A549 (cell line): ENCODE results near the gene SLC24A3. TPM values are rescaled to one million over a fixed set of nuclear protein-coding genes. Genes with fewer than 3 reads are reported as not detected.

ENCODE experiments used
- ATAC-seq, 2 experiments: fragments of 200-7000 bp in 1 of 2; fragments of >200 bp in 1 of 2; cut with Nextera tagmentation in 1 of 2; cut with Tn5 transposase in 1 of 2; 3 replicates each; pipeline versions ENCODE4 v1.8.0 to v1.9.1; 2018 to 2020; ENCODE audit warnings: mild to moderate bottlenecking in 1 of 2, moderate library complexity in 1 of 2
- CTCF ChIA-PET: fragments of 300-600 bp; sonication (Branson Sonifier 250); formaldehyde crosslinking; extraction: SDS; loops from one replicate; lab custom pipeline; 2021; ENCODE audit warnings: antibody characterized with exemption, inconsistent platforms; lab: Yijun Ruan, JAX
- POLR2A ChIA-PET: fragments of 350-600 bp; formaldehyde crosslinking; extraction: SDS; loops from one replicate; lab custom pipeline; 2021; ENCODE audit warnings: antibody characterized with exemption, inconsistent platforms; lab: Yijun Ruan, JAX
- DNase-seq, 2 experiments: peaks; one replicate each; pipeline versions ENCODE4 v3.0.0 to v3.0.0-alpha.2; 2011 to 2016; ENCODE audit warnings: low read depth in 1 of 2, low spot score in 1 of 2
- FAIRE-seq: peaks from 2 replicates; lab custom pipeline; 2011; peaks lifted over from hg19 to GRCh38; lab: Jason Lieb, UNC
- H3K27ac ChIP-seq, 2 experiments: fragments of >200 bp; sonication (Bioruptor Twin); formaldehyde crosslinking; 3 replicates each; pipeline ENCODE4 v1.5.1; 2016 to 2017
- H3K4me1 ChIP-seq: fragments of >200 bp; sonication (Bioruptor Twin); formaldehyde crosslinking; 3 replicates; pipeline ENCODE4 v1.6.1; 2016
- H3K4me2 ChIP-seq: fragments of >200 bp; sonication (Bioruptor Twin); formaldehyde crosslinking; 3 replicates; pipeline ENCODE4 v1.6.1; 2016
- H3K4me3 ChIP-seq: fragments of >200 bp; sonication (Bioruptor Twin); formaldehyde crosslinking; 3 replicates; pipeline ENCODE4 v1.5.1; 2016
- H3K9me3 ChIP-seq: fragments of >200 bp; sonication (Bioruptor Twin); formaldehyde crosslinking; 3 replicates; pipeline ENCODE4 v1.6.1; 2016
- BCL3 ChIP-seq: fragments of >200 bp; sonication (Bioruptor Twin); formaldehyde crosslinking; IDR thresholded peaks from 3 replicates; pipeline ENCODE4 v1.6.1; 2016
- CBX2 ChIP-seq: fragments of 200-600 bp; sonication (generic); IDR thresholded peaks from 2 replicates; pipeline ENCODE4 v1.6.1; 2016; ENCODE audit warnings: low read depth, mild to moderate bottlenecking, borderline replicate concordance
- E2F6 ChIP-seq: IDR thresholded peaks from 2 replicates; pipeline ENCODE4 v1.6.1; 2012; ENCODE audit warnings: low read depth, borderline replicate concordance
- FOXS1 ChIP-seq: fragments of 250-450 bp; sonication (Bioruptor Pico); IDR thresholded peaks from 2 replicates; pipeline ENCODE4 v1.5.0; 2020; ENCODE audit warnings: mild to moderate bottlenecking, moderate library complexity
- HDAC2 ChIP-seq: fragments of 200-600 bp; sonication (generic); IDR thresholded peaks from 2 replicates; pipeline ENCODE4 v1.6.1; 2016
- HMGXB4 ChIP-seq: fragments of 250-450 bp; sonication (Bioruptor Pico); IDR thresholded peaks from 2 replicates; pipeline ENCODE4 v1.5.0; 2021; ENCODE audit warnings: mild to moderate bottlenecking, moderate library complexity, borderline replicate concordance
- KDM5A ChIP-seq: fragments of 200-600 bp; sonication (generic); IDR thresholded peaks from 2 replicates; pipeline ENCODE4 v1.6.1; 2016; ENCODE audit warnings: antibody characterized with exemption, mild to moderate bottlenecking
- MAX ChIP-seq: IDR thresholded peaks from 2 replicates; pipeline ENCODE4 v1.6.1; 2012
- MYC ChIP-seq: IDR thresholded peaks from 2 replicates; pipeline ENCODE4 v1.6.1; 2012; ENCODE audit warnings: mild to moderate bottlenecking, inconsistent platforms, low read length, improper control_type of control experiment, borderline replicate concordance
- NFE2L2 ChIP-seq: fragments of 150-350 bp; conservative IDR thresholded peaks from 2 replicates; pipeline ENCODE4 v1.6.1; 2014; ENCODE audit warnings: low read length
- NPAS2 ChIP-seq: fragments of 250-450 bp; sonication (Bioruptor Pico); IDR thresholded peaks from 2 replicates; pipeline ENCODE4 v1.8.0; 2022; ENCODE audit warnings: mild to moderate bottlenecking, moderate library complexity, borderline replicate concordance
- POLR2AphosphoS2 ChIP-seq: conservative IDR thresholded peaks from 2 replicates; pipeline ENCODE4 v1.6.1; 2012; ENCODE audit warnings: low read length, improper control_type of control experiment, inconsistent platforms
- REST ChIP-seq: fragments of 200-600 bp; sonication (generic); IDR thresholded peaks from 2 replicates; pipeline ENCODE4 v1.6.1; 2016; ENCODE audit warnings: antibody characterized with exemption, mild to moderate bottlenecking, moderate library complexity
- RFX5 ChIP-seq: fragments of 450-650 bp; IDR thresholded peaks from 2 replicates; pipeline ENCODE4 v1.7.1; 2014; ENCODE audit warnings: antibody characterized with exemption, mild to moderate bottlenecking, moderate library complexity
- SMC3 ChIP-seq: fragments of >200 bp; sonication (Bioruptor Twin); formaldehyde crosslinking; IDR thresholded peaks from 3 replicates; pipeline ENCODE4 v1.6.1; 2018; ENCODE audit warnings: inconsistent platforms
- SREBF2 ChIP-seq: fragments of 450-650 bp; IDR thresholded peaks from 2 replicates; pipeline ENCODE4 v1.6.1; 2014; ENCODE audit warnings: mild to moderate bottlenecking, moderate library complexity
- TFCP2L1 ChIP-seq: fragments of 250-450 bp; sonication (Bioruptor Pico); IDR thresholded peaks from 2 replicates; pipeline ENCODE4 v1.5.0; 2021; ENCODE audit warnings: mild to moderate bottlenecking
- TP53 ChIP-seq: fragments of 250-450 bp; sonication (Bioruptor Pico); IDR thresholded peaks from 2 replicates; pipeline ENCODE4 v1.5.0; 2021; ENCODE audit warnings: mild to moderate bottlenecking, moderate library complexity
- USF2 ChIP-seq: fragments of 450-650 bp; IDR thresholded peaks from 2 replicates; pipeline ENCODE4 v1.6.1; 2014; ENCODE audit warnings: antibody characterized with exemption
- ZSCAN20 ChIP-seq: fragments of 250-450 bp; sonication (Bioruptor Pico); IDR thresholded peaks from 2 replicates; pipeline ENCODE4 v1.8.0; 2022; ENCODE audit warnings: mild to moderate bottlenecking, moderate library complexity
- WGBS: methylation state at CpG from one replicate; pipeline ENCODE4 v1.1.6; 2017; ENCODE audit errors: missing lambda C conversion rate; 5-methylcytosine and 5-hydroxymethylcytosine counted together
- polyA plus RNA-seq, 4 experiments: library from polyadenylated mRNA; depleted of rRNA in 3 of 4; stranded (reverse); fragments of >200 nt; fragmentation: RNase III in 1 of 4; extraction: RNeasy Plus Mini Kit Qiagen cat#74134 plus additional on column Dnase treatment in 1 of 4; gene quantifications; 2 replicates in 3 of 4; 3 replicates in 1 of 4; pipeline ENCODE4 v1.2.3, GENCODE V29; 2011 to 2017

Gene SLC24A3
- polyA plus RNA-seq, 2 of the 4 experiments (the other 2 are of a cell fraction), result 0.08 TPM; not detected in 1

GRCh38 chr20:19347943-19348456, 135.6 kb downstream of the SLC24A3 start:
- ChIA-PET CTCF (no interaction called here), POLR2A (no interaction called here)
- no peak for DNase-seq
- FAIRE-seq, result no peak
- H3K4me3 ChIP-seq, result no peak overlapping the region
- peak in 1 of 2 experiments; percentile 49; a peak in 1 of 6 replicates for ATAC-seq
- H3K27ac ChIP-seq, result no peak overlapping the region
- no peaks in the 10 kb centered on the region for H3K4me1 ChIP-seq
- H3K4me2 ChIP-seq, result no peak overlapping the region
- TF ChIP-seq SMC3 (no peak), ZSCAN20 (no peak), E2F6 (no peak), MYC (no peak), REST (no peak), POLR2AphosphoS2 (no peak), RFX5 (no peak), TFCP2L1 (CRISPR knock-in tag) (no peak), NFE2L2 (no peak), USF2 (no peak), MAX (no peak), CBX2 (no peak), TP53 (no peak)
- no peaks in the 10 kb centered on the region for H3K9me3 ChIP-seq
- WGBS, result 26% methylated on average over 11 of the region's 11 CpGs

GRCh38 chr20:19348582-19348981, 136.1 kb downstream of the SLC24A3 start:
- no peak for FAIRE-seq
- no peak overlapping the region for H3K4me2 ChIP-seq
- H3K27ac ChIP-seq, result no peak overlapping the region
- H3K4me3 ChIP-seq, result no peak overlapping the region
- no peaks in the 10 kb centered on the region for H3K9me3 ChIP-seq
- H3K4me1 ChIP-seq, result no peaks in the 10 kb centered on the region
- ChIA-PET CTCF (no interaction called here), POLR2A (no interaction called here)
- peak in 1 of 2 experiments; percentile 43; a peak in 2 of 6 replicates for ATAC-seq
- TF ChIP-seq KDM5A, result no peak
- no peak for TF ChIP-seq HMGXB4 (CRISPR knock-in tag)
- no peak for TF ChIP-seq HDAC2
- no peak for TF ChIP-seq BCL3
- TF ChIP-seq NPAS2 (CRISPR knock-in tag), result no peak
- no peak for TF ChIP-seq FOXS1 (CRISPR knock-in tag)
- TF ChIP-seq ZSCAN20, result no peak
- TF ChIP-seq SREBF2, result no peak
- no peak for TF ChIP-seq CBX2
- WGBS, result 9% methylated on average over 3 of the region's 3 CpGs
- DNase-seq, result no peak
